Fibroblast of skin of scalp (primary cell): Measurements from ENCODE around the gene PDZK1.
"Not testable (repeated sequence)": the region's sequence is repeated elsewhere in the genome, so short reads cannot be mapped to it uniquely, and the experiment has no call there.

Experiments
- DNase-seq: peaks from one replicate; pipeline ENCODE4 v3.0.0-alpha.2; 2013

PDZK1 gene

DNA sequence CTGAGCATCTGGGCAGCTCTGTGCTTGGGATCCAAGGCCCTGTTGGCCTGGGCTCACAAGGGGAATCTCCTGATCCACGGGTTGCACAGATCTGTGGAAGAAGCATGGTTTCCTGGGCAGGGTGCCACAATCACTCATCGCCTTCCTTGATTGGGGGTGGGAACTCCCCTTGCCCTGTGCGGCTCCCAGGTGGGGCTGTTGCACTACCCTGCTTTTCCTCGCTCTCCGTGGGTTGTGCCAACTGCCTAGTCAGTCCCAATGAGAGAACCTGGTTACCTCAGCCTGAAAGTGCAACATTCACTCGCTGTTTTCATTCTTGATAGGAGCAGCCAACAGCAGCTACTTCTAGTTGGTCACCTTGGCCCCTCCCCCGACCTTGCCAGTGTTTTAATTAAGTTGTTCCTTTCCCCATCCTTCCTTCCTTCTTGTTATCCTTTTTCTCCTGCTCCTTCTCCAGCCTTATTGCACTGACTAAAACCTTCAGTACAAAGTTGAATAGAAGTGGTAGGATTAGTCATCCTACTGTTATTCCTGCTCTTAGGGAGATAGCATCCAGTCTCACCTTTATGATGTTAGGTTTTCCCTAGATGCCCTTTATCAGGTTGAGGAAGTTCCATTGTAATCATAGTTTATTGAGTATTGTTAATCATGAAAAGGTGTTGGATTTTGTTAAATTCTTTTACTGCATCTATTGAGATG is 50.8 kb downstream of the PDZK1 start:
- not testable (repeated sequence) for DNase-seq

GRCh38 chr1:145643990-145644389 is 63.2 kb downstream of the PDZK1 start:
- DNase-seq: not testable (repeated sequence)

GRCh38 chr1:145641886-145642285 is 65.3 kb downstream of the PDZK1 start:
- DNase-seq: not testable (repeated sequence)

GRCh38 chr1:145636237-145636636 is 70.9 kb downstream of the PDZK1 start:
- DNase-seq: not testable (repeated sequence)

GRCh38 chr1:145622177-145622576 is 85.0 kb downstream of the PDZK1 start:
- DNase-seq: not testable (repeated sequence)
